Activated naive CD8-positive, alpha-beta T cell treated with anti-CD3 and anti-CD28 coated beads for 36 hours (primary cell): Measurements from ENCODE around the gene TUBB1. TPM values are rescaled to one million over a fixed set of nuclear protein-coding genes. Genes with fewer than 3 reads are reported as not detected.

Experiments used
- total RNA-seq, 2 experiments: library from RNA; stranded (reverse); gene quantifications; one replicate each; pipeline ENCODE4 v1.2.3, GENCODE V29; 2021

The TUBB1 gene
- total RNA-seq, 2 experiments from 2014 or later = not detected

Other genes with a start within 250 kb of the TUBB1 start
- 1 to 10 TPM; 1.0 to 1.3 TPM for gene GNAS-AS1, start 168.5 kb upstream of the TUBB1 start, total RNA-seq
- gene GNAS, start 166.7 kb upstream of the TUBB1 start, total RNA-seq = 100 to 1,000 TPM; 779 to 785 TPM
- gene NELFCD, start 38.2 kb upstream of the TUBB1 start, total RNA-seq = 10 to 100 TPM; 84.1 to 91.2 TPM
- gene CTSZ, start 12.2 kb upstream of the TUBB1 start, total RNA-seq = 10 to 100 TPM; 24.6 to 25.4 TPM
- gene ATP5F1E, start 12.9 kb downstream of the TUBB1 start, total RNA-seq = 10 to 100 TPM; 83.0 to 84.4 TPM
- gene PRELID3B, start 23.4 kb downstream of the TUBB1 start, total RNA-seq = 100 to 1,000 TPM; 131 to 143 TPM
- gene ZNF831, start 144.4 kb downstream of the TUBB1 start, total RNA-seq = 1 to 10 TPM; 6.5 to 6.9 TPM